H1 (cell line): ENCODE data around the gene CCT3. TPM values are rescaled to one million over a fixed set of nuclear protein-coding genes. Genes with fewer than 3 reads are reported as not detected.

Experiments
- CTCF ChIA-PET: fragments of 300-600 bp; sonication (Branson Sonifier 250); formaldehyde crosslinking; loops from one replicate; lab custom pipeline; 2021; ENCODE audit not compliant: partially characterized antibody; lab: Charles Lee
- POLR2A ChIA-PET: fragments of 300-600 bp; sonication (Branson Sonifier 250); formaldehyde crosslinking; loops from one replicate; lab custom pipeline; 2021; ENCODE audit warnings: inconsistent platforms; ENCODE audit not compliant: partially characterized antibody; lab: Charles Lee
- DNase-seq, 2 experiments: peaks; one replicate each; pipeline versions ENCODE4 v3.0.0 to v3.0.0-alpha.2; 2010 to 2022; ENCODE audit warnings: low spot score in 2 of 2, low read depth in 1 of 2, mixed read lengths in 1 of 2
- FAIRE-seq: peaks from 2 replicates; lab custom pipeline; 2011; peaks lifted over from hg19 to GRCh38; lab: Jason Lieb, UNC
- H2AFZ ChIP-seq: 2 replicates; pipeline ENCODE4 v1.8.1; 2012; ENCODE audit warnings: low read length, inconsistent platforms
- H2AK5ac ChIP-seq: 2 replicates; pipeline ENCODE4 v1.6.1; 2013; ENCODE audit warnings: low read depth, low read length
- H2BK120ac ChIP-seq: replicated peaks from 2 replicates; pipeline ENCODE3; 2013; ENCODE audit warnings: low read depth, low read length, inconsistent platforms
- H2BK12ac ChIP-seq: 2 replicates; pipeline ENCODE4 v1.6.1; 2013; ENCODE audit warnings: low read depth, low read length
- H2BK15ac ChIP-seq: 2 replicates; pipeline ENCODE4 v1.6.1; 2013; ENCODE audit warnings: low read length
- H2BK20ac ChIP-seq: 2 replicates; pipeline ENCODE4 v1.6.1; 2013; ENCODE audit warnings: low read length
- H2BK5ac ChIP-seq: 2 replicates; pipeline ENCODE4 v1.6.1; 2013; ENCODE audit warnings: low read depth, low read length
- H3K14ac ChIP-seq: 2 replicates; pipeline ENCODE4 v1.6.1; 2013; ENCODE audit warnings: inconsistent platforms; ENCODE audit not compliant: insufficient read length
- H3K18ac ChIP-seq: 2 replicates; pipeline ENCODE4 v1.6.1; 2013; ENCODE audit warnings: low read length; ENCODE audit errors: extremely low read depth
- H3K23ac ChIP-seq: 2 replicates; pipeline ENCODE4 v1.6.1; 2013; ENCODE audit warnings: inconsistent platforms; ENCODE audit not compliant: insufficient read length
- H3K23me2 ChIP-seq: 2 replicates; pipeline ENCODE4 v1.6.1; 2013; ENCODE audit warnings: low read depth, low read length
- H3K27ac ChIP-seq: 2 replicates; pipeline ENCODE4 v1.6.1; 2011; ENCODE audit warnings: low read depth, low read length, inconsistent platforms
- H3K27me3 ChIP-seq, 4 experiments: replicated peaks in 1 of 4; 1 replicate in 1 of 4; 2 replicates in 3 of 4; pipeline versions ENCODE4 v1.6.1 to v1.8.1; 2011 to 2013; ENCODE audit warnings: low read length in 3 of 4, mild to moderate bottlenecking in 3 of 4, inconsistent platforms in 2 of 4, mixed read lengths in 2 of 4, moderate library complexity in 1 of 4; ENCODE audit not compliant: control insufficient read depth in 3 of 4, insufficient read depth in 3 of 4; ENCODE audit errors: extremely low read depth in 1 of 4
- H3K36me3 ChIP-seq, 4 experiments: 2 replicates each; pipeline versions ENCODE4 v1.6.1 to v1.8.1; 2011 to 2013; ENCODE audit warnings: mild to moderate bottlenecking in 4 of 4, low read length in 3 of 4, moderate library complexity in 2 of 4, control low read depth in 1 of 4, inconsistent platforms in 1 of 4; ENCODE audit not compliant: insufficient read depth in 4 of 4, control insufficient read depth in 2 of 4
- H3K4ac ChIP-seq: replicated peaks from 2 replicates; pipeline ENCODE3; 2013; ENCODE audit warnings: low read length, low read depth, mixed read lengths, inconsistent platforms; ENCODE audit not compliant: insufficient read length
- H3K4me1 ChIP-seq, 4 experiments: replicated peaks in 1 of 4; 1 replicate in 1 of 4; 2 replicates in 3 of 4; pipeline versions ENCODE4 v1.6.1 to v1.8.1; 2011 to 2013; ENCODE audit warnings: low read length in 3 of 4, inconsistent platforms in 2 of 4, mixed read lengths in 1 of 4; ENCODE audit not compliant: insufficient read depth in 4 of 4, control insufficient read depth in 3 of 4
- H3K4me2 ChIP-seq, 2 experiments: 2 replicates each; pipeline versions ENCODE4 v1.6.1 to v1.8.1; 2011 to 2013; ENCODE audit warnings: low read depth in 2 of 2, low read length in 2 of 2, control low read depth in 1 of 2, inconsistent platforms in 1 of 2, mild to moderate bottlenecking in 1 of 2; ENCODE audit not compliant: insufficient read depth in 1 of 2
- H3K4me3 ChIP-seq, 4 experiments: fragments of 200-600, 300-600 bp in 1 of 4; sonication (generic), shearing (Covaris generic), sonication (Bioruptor Twin) in 1 of 4; 2 replicates each; pipeline versions ENCODE4 v1.5.1 to v1.8.1; 2011 to 2016; ENCODE audit warnings: low read length in 4 of 4, low read depth in 3 of 4, control low read depth in 2 of 4, inconsistent platforms in 2 of 4, mild to moderate bottlenecking in 2 of 4, mixed read lengths in 1 of 4, moderate library complexity in 1 of 4; ENCODE audit not compliant: insufficient read depth in 2 of 4; ENCODE audit errors: extremely low read depth in 1 of 4
- H3K56ac ChIP-seq: replicated peaks from 2 replicates; pipeline ENCODE3; 2013; ENCODE audit warnings: low read depth, mild to moderate bottlenecking, mixed read lengths, low read length, inconsistent platforms; ENCODE audit not compliant: insufficient read length
- H3K79me1 ChIP-seq: 2 replicates; pipeline ENCODE4 v1.6.1; 2013; ENCODE audit warnings: low read depth, low read length, control low read depth
- H3K79me2 ChIP-seq, 2 experiments: 2 replicates each; pipeline versions ENCODE4 v1.6.1 to v1.8.1; 2012 to 2013; ENCODE audit warnings: low read length in 2 of 2, mild to moderate bottlenecking in 2 of 2, inconsistent platforms in 1 of 2; ENCODE audit not compliant: insufficient read depth in 2 of 2, control insufficient read depth in 1 of 2
- H3K9ac ChIP-seq, 4 experiments: replicated peaks in 1 of 4; 1 replicate in 1 of 4; 2 replicates in 3 of 4; pipeline versions ENCODE4 v1.6.1 to v1.8.1; 2011 to 2013; ENCODE audit warnings: low read depth in 3 of 4, low read length in 3 of 4, control low read depth in 2 of 4, mild to moderate bottlenecking in 2 of 4, moderate library complexity in 2 of 4, inconsistent platforms in 1 of 4; ENCODE audit errors: extremely low read depth in 1 of 4
- H3K9me3 ChIP-seq, 2 experiments: 2 replicates each; pipeline versions ENCODE4 v1.6.1 to v1.8.1; 2012 to 2013; ENCODE audit warnings: mild to moderate bottlenecking in 2 of 2, moderate library complexity in 2 of 2, control low read depth in 1 of 2, inconsistent platforms in 1 of 2, low read depth in 1 of 2, low read length in 1 of 2, mixed read lengths in 1 of 2; ENCODE audit not compliant: insufficient read depth in 2 of 2
- H4K20me1 ChIP-seq, 2 experiments: replicated peaks in 1 of 2; 2 replicates each; pipeline versions ENCODE3 to v1.8.1; 2011 to 2013; ENCODE audit warnings: inconsistent platforms in 2 of 2, low read length in 2 of 2, mild to moderate bottlenecking in 1 of 2; ENCODE audit not compliant: insufficient read depth in 2 of 2, control insufficient read depth in 1 of 2
- H4K5ac ChIP-seq: 2 replicates; pipeline ENCODE4 v1.6.1; 2013; ENCODE audit warnings: low read length, low read depth, mixed read lengths, inconsistent platforms; ENCODE audit not compliant: insufficient read length
- H4K8ac ChIP-seq: 2 replicates; pipeline ENCODE4 v1.8.0; 2013; ENCODE audit warnings: mild to moderate bottlenecking, moderate library complexity, low read length, inconsistent platforms; ENCODE audit not compliant: insufficient read depth; ENCODE audit errors: extremely low read depth
- H4K91ac ChIP-seq: replicated peaks from 2 replicates; pipeline ENCODE3; 2013; ENCODE audit warnings: low read length, mixed read lengths, inconsistent platforms; ENCODE audit not compliant: insufficient read length
- CBX5 ChIP-seq: fragments of 300-800, 300-1000 bp; sonication (generic); IDR thresholded peaks from 2 replicates; pipeline ENCODE4 v1.7.1; 2016; ENCODE audit warnings: antibody characterized with exemption, low read length, low read depth
- EZH2 ChIP-seq: fragments of 200-600 bp; sonication (generic); IDR thresholded peaks from 2 replicates; pipeline ENCODE4 v1.7.1; 2012; ENCODE audit warnings: low read depth, mild to moderate bottlenecking, moderate library complexity, low read length, inconsistent platforms; ENCODE audit not compliant: severe bottlenecking
- POLR2A ChIP-seq, 2 experiments: IDR thresholded peaks; 1 replicate in 1 of 2; 2 replicates in 1 of 2; pipeline ENCODE4 v1.6.1; 2011; ENCODE audit warnings: low read depth in 2 of 2, low read length in 2 of 2, mild to moderate bottlenecking in 2 of 2; ENCODE audit errors: control extremely low read depth in 1 of 2
- RXRA ChIP-seq: IDR thresholded peaks from 2 replicates; pipeline ENCODE4 v1.6.1; 2011; ENCODE audit warnings: low read depth, mild to moderate bottlenecking, low read length, moderate library complexity; ENCODE audit not compliant: insufficient read depth
- SAP30 ChIP-seq: fragments of 300-600 bp; sonication (generic); IDR thresholded peaks from 2 replicates; pipeline ENCODE4 v1.7.1; 2012; ENCODE audit warnings: low read length, moderate library complexity, mild to moderate bottlenecking, inconsistent platforms; ENCODE audit not compliant: insufficient read depth, insufficient replicate concordance
- SIRT6 ChIP-seq: IDR thresholded peaks from one replicate; pipeline ENCODE4 v1.7.1; 2012; ENCODE audit warnings: low read length, inconsistent platforms
- SP1 ChIP-seq: IDR thresholded peaks from 2 replicates; pipeline ENCODE4 v1.6.1; 2011; ENCODE audit warnings: low read depth, low read length
- SP4 ChIP-seq: IDR thresholded peaks from 2 replicates; pipeline ENCODE4 v1.6.1; 2012; ENCODE audit warnings: low read length, inconsistent platforms
- TBP ChIP-seq: IDR thresholded peaks from 2 replicates; pipeline ENCODE4 v1.6.1; 2011; ENCODE audit warnings: low read depth, low read length, improper control_type of control experiment
- TCF12 ChIP-seq: IDR thresholded peaks from 2 replicates; pipeline ENCODE4 v1.6.1; 2011; ENCODE audit warnings: low read depth, mild to moderate bottlenecking, low read length
- WGBS, 2 experiments: shearing (Covaris generic) in 1 of 2; methylation state at CpG; one replicate each; pipeline versions ENCODE4 v1.1.6 to v1.1.7; 2013 to 2015; ENCODE audit warnings: low lambda C conversion rate in 2 of 2, mixed read lengths in 2 of 2, inconsistent platforms in 1 of 2, low coverage in 1 of 2, missing lambda C conversion rate in 1 of 2; ENCODE audit not compliant: insufficient replicate concordance in 2 of 2, insufficient coverage in 1 of 2, insufficient read length in 1 of 2; ENCODE audit errors: extremely low coverage in 1 of 2, missing lambda C conversion rate in 1 of 2; 5-methylcytosine and 5-hydroxymethylcytosine counted together
- polyA plus RNA-seq, 7 experiments: library from polyadenylated mRNA; depleted of rRNA in 3 of 7; stranded (reverse) in 5 of 7; unstranded in 2 of 7; fragments of >200 nt in 5 of 7; fragments of 200-250 nt in 2 of 7; gene quantifications; 1 replicate in 5 of 7; 2 replicates in 1 of 7; 4 replicates in 1 of 7; pipeline versions ENCODE4 v1.2.1 to v1.2.3, GENCODE V29; 2011 to 2013; ENCODE audit warnings: missing spikeins in 2 of 7, mixed read lengths in 2 of 7
- total RNA-seq: library from RNA; stranded (reverse); fragmentation: NEBNext Ultra II Directional; extraction: Animal tissue kit (Norgen Biotek cat#: 25700); gene quantifications from 2 replicates; pipeline ENCODE4 v1.2.1, GENCODE V29; 2021
- TF ChIP-seq, protein P1 (sequence below), 3 experiments: IDR thresholded peaks; 1 replicate in 2 of 3; 2 replicates in 1 of 3; pipeline versions ENCODE4 v1.5.1 to v1.6.1; 2011; ENCODE audit warnings: low read length in 3 of 3, mild to moderate bottlenecking in 3 of 3, inconsistent platforms in 2 of 3, low read depth in 1 of 3, moderate library complexity in 1 of 3; ENCODE audit not compliant: insufficient read depth in 1 of 3; ENCODE audit errors: control extremely low read depth in 1 of 3

CCT3 gene
- total and polyA plus RNA-seq, 2 of the 8 experiments (the other 6 are each of a cell fraction or from before 2014, with no cell fraction given): 431 to 480 TPM

DNA sequence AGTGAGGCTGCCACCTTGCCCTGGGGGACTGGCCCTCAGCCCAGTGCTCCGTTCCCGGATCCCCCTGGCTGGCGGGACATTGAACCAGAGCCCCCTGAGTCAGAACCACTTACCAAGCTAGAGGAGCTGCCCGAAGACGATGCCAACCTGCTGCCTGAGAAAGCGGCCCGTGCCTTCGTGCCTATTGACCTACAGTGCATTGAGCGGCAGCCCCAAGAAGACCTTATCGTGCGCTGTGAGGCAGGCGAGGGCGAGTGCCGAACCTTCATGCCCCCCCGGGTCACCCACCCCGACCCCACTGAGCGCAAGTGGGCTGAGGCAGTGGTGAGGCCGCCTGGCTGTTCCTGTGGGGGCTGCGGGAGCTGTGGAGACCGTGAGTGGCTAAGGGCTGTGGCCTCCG is 52.7 kb downstream of the CCT3 start:
- Histone ChIP-seq H2BK15ac (no peak overlapping the region), H3K36me3 (no peaks in the 10 kb centered on the region), H3K9me3 (no peaks in the 10 kb centered on the region), H3K18ac (no peak overlapping the region), H3K14ac (no peak overlapping the region), H2AFZ (no peak overlapping the region), H3K23me2 (peaks cover 13% of the 10 kb centered on the region), H2BK20ac (no peak overlapping the region), H3K4me3 (no peak overlapping the region), H2BK120ac (no peak overlapping the region), H3K23ac (no peak overlapping the region), H3K27ac (no peak overlapping the region), H2BK12ac (no peak overlapping the region), H3K4me1 (peaks cover 0 to 10% (median 3%) of the 10 kb centered on the region in 4 experiments; a peak in 2 of 7 replicates), H4K91ac (no peak overlapping the region), H3K27me3 (no peaks in the 10 kb centered on the region), H2AK5ac (no peak overlapping the region), H3K79me1 (0 out of 2 replicates have a peak, but pooled peaks cover 3% of the 10 kb centered on the region), H3K79me2 (peaks cover 12 to 18% of the 10 kb centered on the region in 2 experiments), H3K56ac (no peak overlapping the region)
- 89% methylated on average over 21 of the region's 21 CpGs; no CpG with 5 or more reads in 1 of the 2 experiments for WGBS, 2 experiments
- DNase-seq: no peak
- POLR2A ChIA-PET: interaction anchor here (0.6 to 17.4 kb wide), 7 partner anchors 16 to 364 kb away, joined by 3 to 221 read pairs (median 3); partner anchors contain the start of genes BGLAP, GLMP, PAQR6 and PMF1
- TF ChIP-seq SAP30: no peak
- TF ChIP-seq SP4: no peak
- TF ChIP-seq SP1: no peak
- TF ChIP-seq, protein P1, sequence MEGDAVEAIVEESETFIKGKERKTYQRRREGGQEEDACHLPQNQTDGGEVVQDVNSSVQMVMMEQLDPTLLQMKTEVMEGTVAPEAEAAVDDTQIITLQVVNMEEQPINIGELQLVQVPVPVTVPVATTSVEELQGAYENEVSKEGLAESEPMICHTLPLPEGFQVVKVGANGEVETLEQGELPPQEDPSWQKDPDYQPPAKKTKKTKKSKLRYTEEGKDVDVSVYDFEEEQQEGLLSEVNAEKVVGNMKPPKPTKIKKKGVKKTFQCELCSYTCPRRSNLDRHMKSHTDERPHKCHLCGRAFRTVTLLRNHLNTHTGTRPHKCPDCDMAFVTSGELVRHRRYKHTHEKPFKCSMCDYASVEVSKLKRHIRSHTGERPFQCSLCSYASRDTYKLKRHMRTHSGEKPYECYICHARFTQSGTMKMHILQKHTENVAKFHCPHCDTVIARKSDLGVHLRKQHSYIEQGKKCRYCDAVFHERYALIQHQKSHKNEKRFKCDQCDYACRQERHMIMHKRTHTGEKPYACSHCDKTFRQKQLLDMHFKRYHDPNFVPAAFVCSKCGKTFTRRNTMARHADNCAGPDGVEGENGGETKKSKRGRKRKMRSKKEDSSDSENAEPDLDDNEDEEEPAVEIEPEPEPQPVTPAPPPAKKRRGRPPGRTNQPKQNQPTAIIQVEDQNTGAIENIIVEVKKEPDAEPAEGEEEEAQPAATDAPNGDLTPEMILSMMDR (IDR thresholded peaks at IDR 0.05; ENCODE audit: control extremely low read depth in 1 of 3, insufficient read depth in 1 of 3, low read depth in 1 of 3, low read length in 3 of 3): no peak
- no peak for TF ChIP-seq RXRA
- TF ChIP-seq SIRT6: no peak
- no peak for TF ChIP-seq TCF12
- TF ChIP-seq CBX5: no peak
- no peak for TF ChIP-seq TBP
- TF ChIP-seq POLR2A (IDR thresholded peaks at IDR 0.05; ENCODE audit: control extremely low read depth in 1 of 2, low read depth in 2 of 2, low read length in 2 of 2): no peak
- TF ChIP-seq EZH2: no peak
- TF ChIP-seq, all 59 proteins: peak for 0
- H4K5ac ChIP-seq: no peak overlapping the region
- no peak overlapping the region for H2BK5ac ChIP-seq
- CTCF ChIA-PET: interaction anchor here (0.7 to 0.9 kb wide), 3 partner anchors 35 to 170 kb away, joined by 3 to 5 read pairs (median 3); no protein-coding TSS in a partner anchor
- H3K4ac ChIP-seq: no peak overlapping the region
- H3K4me2 ChIP-seq: no peak overlapping the region
- H4K20me1 ChIP-seq: peaks cover 0 to 5% of the 10 kb centered on the region in 2 experiments
- peak overlapping the region; percentile 53; the same call in 1 of the 2 replicates for H4K8ac ChIP-seq
- no peak overlapping the region for H3K9ac ChIP-seq
- FAIRE-seq: no peak
